Measurements from ENCODE around the gene FHL3.
"Not testable (repeated sequence)": the region's sequence is repeated elsewhere in the genome, so short reads cannot be mapped to it uniquely, and the experiment has no call there.

The FHL3 gene

GRCh38 chr1:38034871-38035270 is 29.6 kb upstream of the FHL3 start:
- no peak for DNase-seq

GRCh38 chr1:38032992-38033391 is 27.7 kb upstream of the FHL3 start:
- DNase-seq: not testable (repeated sequence)

GRCh38 chr1:38031513-38031866 is 26.2 kb upstream of the FHL3 start:
- no peak for DNase-seq

- DNase-seq: no peak
Measured at GRCh38 chr1:38030596-38031512, 25.5 kb upstream of the FHL3 start.

- DNase-seq: no peak
Measured at GRCh38 chr1:38029685-38030511, 24.6 kb upstream of the FHL3 start.

GRCh38 chr1:38029081-38029681 is 23.9 kb upstream of the FHL3 start:
- DNase-seq: no peak

GRCh38 chr1:38028671-38029070 is 23.4 kb upstream of the FHL3 start:
- no peak for DNase-seq

- no peak for DNase-seq
Measured at GRCh38 chr1:38028105-38028591, 22.8 kb upstream of the FHL3 start.

- DNase-seq: no peak
Measured at GRCh38 chr1:38027201-38028104, 22.1 kb upstream of the FHL3 start.

GRCh38 chr1:38026592-38027200 is 21.4 kb upstream of the FHL3 start:
- no peak for DNase-seq

- DNase-seq: no peak
Measured at GRCh38 chr1:38025664-38026063, 20.4 kb upstream of the FHL3 start.

- DNase-seq: no peak
Measured at GRCh38 chr1:38025233-38025632, 19.9 kb upstream of the FHL3 start.

GRCh38 chr1:38022810-38023209 is 17.5 kb upstream of the FHL3 start:
- no peak for DNase-seq

- DNase-seq: no peak
Measured at GRCh38 chr1:38021969-38022368, 16.7 kb upstream of the FHL3 start.

- no peak for DNase-seq
Measured at GRCh38 chr1:38020396-38020795, 15.1 kb upstream of the FHL3 start.

GRCh38 chr1:38018864-38019343 is 13.6 kb upstream of the FHL3 start:
- DNase-seq: no peak

GRCh38 chr1:38015978-38016725 is 10.8 kb upstream of the FHL3 start:
- DNase-seq: no peak

GRCh38 chr1:38014724-38015424 is 9.6 kb upstream of the FHL3 start:
- no peak for DNase-seq

GRCh38 chr1:38014171-38014570 is 8.9 kb upstream of the FHL3 start:
- DNase-seq: no peak

- DNase-seq: no peak
Measured at GRCh38 chr1:38013227-38013622, 7.9 kb upstream of the FHL3 start.
